Right hindlimb (tissue), 1 donor: Measurements from ENCODE around the gene SUGT1.
A peak's percentile ranks its signal among the peaks of the same experiment; 100 is the strongest.

Experiments used
- DNase-seq: peaks from one replicate; pipeline ENCODE4 v3.0.0-alpha.2; 2018

The SUGT1 gene

DNA sequence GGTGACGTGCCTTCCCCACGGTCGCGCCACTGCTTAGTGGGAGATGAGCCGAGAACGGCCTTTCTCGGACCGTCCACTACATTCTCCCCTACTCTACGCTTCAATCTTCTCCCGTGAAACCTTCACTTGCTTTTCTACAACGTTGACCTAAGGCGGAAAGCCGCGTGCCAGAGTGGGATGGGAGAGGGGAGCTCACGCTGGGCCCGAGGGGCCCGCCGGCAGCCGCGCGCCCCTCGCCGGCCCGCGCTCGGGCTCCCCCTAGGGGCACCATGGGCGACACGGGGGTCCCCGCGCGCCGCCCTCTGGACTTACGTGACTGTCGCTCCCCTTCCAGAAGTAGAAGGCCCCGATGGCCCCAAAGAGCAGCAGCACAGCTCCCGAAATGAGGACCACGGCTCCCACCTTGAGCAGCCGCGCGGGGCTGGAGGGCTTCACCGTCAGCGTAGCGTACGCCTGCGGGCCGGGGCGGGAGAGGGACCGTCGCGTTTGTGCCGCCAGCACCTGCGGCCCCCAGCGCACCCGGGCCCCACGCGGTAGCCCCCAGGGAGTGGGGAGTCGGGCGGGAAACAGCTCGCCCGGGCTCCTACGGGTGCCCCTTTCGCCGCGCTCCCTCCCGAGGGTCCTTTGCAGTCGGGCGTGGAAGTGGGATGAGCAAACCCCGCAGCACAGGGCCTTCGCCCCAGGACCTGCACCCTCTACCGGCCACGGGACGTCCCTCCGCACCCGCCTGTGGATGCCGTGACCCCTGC, 86.3 kb downstream of the SUGT1 start:
- peak; percentile 45 for DNase-seq

DNA sequence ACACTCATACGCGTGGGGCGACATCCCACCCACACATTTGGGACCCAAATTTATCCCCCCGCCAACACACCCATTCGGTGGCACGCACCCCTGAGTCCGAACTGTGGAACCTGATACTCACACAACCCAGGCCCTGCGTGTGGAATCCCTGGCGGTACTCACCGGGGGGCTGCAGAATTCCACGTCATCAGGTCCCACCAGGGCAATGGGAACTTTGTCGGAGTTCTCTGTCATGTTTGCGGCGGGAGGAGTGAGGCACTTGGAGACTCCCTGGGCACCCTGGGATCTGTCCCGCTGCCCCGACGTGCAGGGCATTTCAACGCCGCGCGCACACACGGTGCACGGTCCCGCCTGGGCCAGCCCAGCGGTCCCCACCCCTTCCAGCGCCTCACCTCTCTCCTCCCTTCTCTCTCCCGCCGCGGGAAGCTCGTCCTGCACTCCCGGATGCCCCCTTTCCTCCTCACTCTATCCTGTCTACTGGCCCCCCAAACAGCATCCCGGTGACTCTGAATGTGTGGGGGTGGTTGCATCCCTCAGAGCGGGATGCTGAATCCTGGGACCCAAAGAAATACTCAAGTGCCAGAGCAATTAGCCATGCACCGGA, 86.9 kb downstream of the SUGT1 start, which contains the start of gene CNMD:
Gene CNMD, minus strand, starts transcription at position 353 of the 604 bp plus-strand sequence. Its CDS starts 119 bp downstream, at position 234.
- peak; percentile 23 for DNase-seq

DNA sequence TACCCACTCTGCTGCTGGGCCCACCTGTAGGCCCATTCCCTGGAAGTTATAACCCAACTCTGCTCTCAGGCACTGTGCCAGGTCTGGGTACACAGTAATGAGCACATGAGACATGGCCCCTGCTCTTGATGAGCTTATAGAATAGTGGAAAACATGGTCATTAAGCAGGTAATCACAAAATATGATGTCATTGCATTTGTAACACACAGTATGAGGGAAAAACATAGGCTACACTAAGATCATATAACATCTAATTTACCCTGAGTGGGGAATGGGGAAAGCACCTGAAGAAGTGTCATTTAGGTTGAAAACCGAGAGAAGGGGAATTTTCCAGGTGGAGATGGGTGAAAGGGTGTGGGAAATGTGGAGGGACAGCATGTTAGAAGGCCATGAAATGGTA, 90.9 kb downstream of the SUGT1 start:
- DNase-seq, result no peak

DNA sequence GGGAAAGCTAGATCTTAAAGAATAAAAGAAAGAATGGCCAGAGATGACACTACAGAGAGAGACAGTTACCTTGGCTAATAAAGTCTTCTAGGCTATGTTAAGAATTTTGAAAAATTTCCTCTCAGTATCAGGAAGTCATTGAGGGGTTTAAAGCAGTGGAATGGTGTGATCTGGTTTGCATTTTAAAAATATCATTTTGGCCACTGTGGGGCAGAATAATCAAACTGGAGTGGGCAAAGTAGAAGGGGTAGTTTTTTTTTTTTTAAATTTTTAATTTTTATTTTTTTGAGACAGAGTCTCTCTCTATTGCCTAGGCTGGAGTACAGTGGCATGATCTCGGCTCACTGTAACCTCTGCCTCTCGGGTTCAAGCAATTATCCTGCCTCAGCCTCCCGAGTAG, 91.4 kb downstream of the SUGT1 start:
- DNase-seq, result no peak

DNA sequence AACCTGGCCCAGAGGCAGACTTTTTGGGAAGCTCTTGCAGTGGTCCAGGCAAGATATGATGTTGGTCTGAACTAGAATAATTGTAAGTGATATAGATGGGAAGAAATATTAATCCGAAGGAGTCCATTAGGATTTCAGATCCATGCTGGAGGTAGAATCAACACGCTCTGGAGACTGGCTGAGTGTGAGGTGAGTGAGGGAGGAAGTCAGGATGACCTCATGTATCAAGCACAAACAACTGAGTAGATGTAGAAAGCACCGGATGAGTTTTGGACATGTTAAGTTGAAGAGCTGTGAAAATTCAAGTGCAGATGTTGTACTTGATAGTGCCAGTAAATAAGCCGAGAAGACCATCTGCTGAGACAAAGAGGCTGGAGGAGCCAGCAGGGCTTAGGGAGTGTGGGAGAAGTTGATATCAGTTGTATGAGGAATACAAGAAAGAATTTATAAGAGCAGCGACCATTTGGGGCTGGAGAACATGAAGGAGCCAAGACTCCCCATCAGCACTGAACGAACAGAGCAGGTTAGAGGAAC, 92.3 kb downstream of the SUGT1 start:
- peak; percentile 25 for DNase-seq

DNA sequence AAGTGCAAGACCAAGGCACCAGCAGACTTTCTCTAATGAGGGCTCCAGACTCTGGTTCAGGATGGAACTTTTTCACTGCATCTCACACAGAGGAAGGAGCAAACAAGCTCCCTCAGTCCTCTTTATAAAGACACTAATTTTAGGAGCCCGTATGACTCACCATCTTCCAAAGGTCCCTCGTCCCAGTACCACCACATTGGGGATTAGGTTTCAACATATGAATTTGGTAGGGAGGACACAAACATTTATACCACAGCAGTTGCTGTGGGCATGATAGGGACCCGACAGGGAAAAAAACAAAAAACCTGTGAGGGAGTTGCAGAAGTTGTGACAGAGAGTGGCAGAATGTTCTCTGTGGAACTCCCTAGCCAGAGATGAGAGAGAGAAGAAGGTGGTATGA, 93.5 kb downstream of the SUGT1 start:
- no peak for DNase-seq

DNA sequence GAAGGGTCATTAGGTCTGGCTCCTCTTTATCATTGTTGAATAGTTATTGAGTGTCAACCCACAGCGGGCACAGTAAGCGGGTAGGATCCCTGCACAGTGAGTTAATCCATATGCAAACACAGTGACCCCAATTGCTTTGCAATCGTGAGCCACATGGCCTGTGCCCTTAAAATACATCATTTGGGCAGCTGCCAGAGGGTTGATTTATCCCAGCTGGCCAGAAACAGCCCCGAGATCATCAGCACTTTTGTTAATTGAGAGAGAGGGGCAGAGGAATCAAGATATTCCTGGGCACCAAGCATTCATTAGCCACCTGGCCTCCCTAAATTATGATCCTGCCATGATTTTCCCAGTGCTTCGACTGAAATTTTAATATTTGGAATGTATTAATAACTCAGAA, 96.8 kb downstream of the SUGT1 start:
- no peak for DNase-seq
